Keratinocyte (primary cell): ENCODE results near the gene WDPCP. TPM values are rescaled to one million over a fixed set of nuclear protein-coding genes. Genes with fewer than 3 reads are reported as not detected.
A peak's percentile ranks its signal among the peaks of the same experiment; 100 is the strongest.

ENCODE experiments used
- DNase-seq: peaks from one replicate; pipeline ENCODE4 v3.0.0-alpha.2; 2011; ENCODE audit warnings: low read depth, missing footprints, low spot score
- FAIRE-seq: peaks from 2 replicates; lab custom pipeline; 2011; peaks lifted over from hg19 to GRCh38; lab: Jason Lieb, UNC
- H2AFZ ChIP-seq: 2 replicates; pipeline ENCODE4 v1.6.0; 2012; ENCODE audit warnings: low read length, control low read depth, inconsistent platforms; ENCODE audit not compliant: control insufficient read depth
- H3K27ac ChIP-seq: 2 replicates; pipeline ENCODE4 v1.5.1; 2011; ENCODE audit warnings: low read length; ENCODE audit not compliant: control insufficient read depth, insufficient read depth
- H3K27me3 ChIP-seq: 3 replicates; pipeline ENCODE4 v1.6.0; 2011; ENCODE audit warnings: low read length; ENCODE audit not compliant: control insufficient read depth, insufficient read depth; ENCODE audit errors: extremely low read depth
- H3K36me3 ChIP-seq, 2 experiments: 2 replicates in 1 of 2; 3 replicates in 1 of 2; pipeline ENCODE4 v1.5.1; 2011; ENCODE audit warnings: low read length in 2 of 2, mild to moderate bottlenecking in 1 of 2; ENCODE audit not compliant: control insufficient read depth in 2 of 2, insufficient read depth in 2 of 2; ENCODE audit errors: extremely low read depth in 1 of 2
- H3K4me1 ChIP-seq: 3 replicates; pipeline ENCODE4 v1.5.1; 2011; ENCODE audit warnings: low read length; ENCODE audit not compliant: control insufficient read depth, insufficient read depth; ENCODE audit errors: extremely low read depth
- H3K4me2 ChIP-seq: 3 replicates; pipeline ENCODE4 v1.6.0; 2011; ENCODE audit warnings: low read depth, low read length; ENCODE audit not compliant: control insufficient read depth, insufficient read depth; ENCODE audit errors: extremely low read depth
- H3K4me3 ChIP-seq, 3 experiments: fragments of 200-600 bp in 1 of 3; sonication (generic) in 1 of 3; 2 replicates in 2 of 3; 3 replicates in 1 of 3; pipeline ENCODE4 v1.5.1; 2011 to 2016; ENCODE audit warnings: low read length in 3 of 3, mild to moderate bottlenecking in 3 of 3, control low read depth in 2 of 3, inconsistent platforms in 1 of 3, low read depth in 1 of 3, mixed read lengths in 1 of 3, mixed run types in 1 of 3, moderate library complexity in 1 of 3; ENCODE audit not compliant: control insufficient read depth in 2 of 3, insufficient read depth in 2 of 3; ENCODE audit errors: extremely low read depth in 1 of 3
- H3K79me2 ChIP-seq: 2 replicates; pipeline ENCODE4 v1.6.0; 2012; ENCODE audit warnings: low read length; ENCODE audit not compliant: control insufficient read depth, insufficient read depth
- H3K9ac ChIP-seq: 3 replicates; pipeline ENCODE4 v1.6.0; 2011; ENCODE audit warnings: low read length; ENCODE audit not compliant: control insufficient read depth, insufficient read depth; ENCODE audit errors: extremely low read depth
- H3K9me1 ChIP-seq: 3 replicates; pipeline ENCODE4 v1.6.0; 2011; ENCODE audit warnings: low read length; ENCODE audit not compliant: control insufficient read depth, insufficient read depth; ENCODE audit errors: extremely low read depth
- H3K9me3 ChIP-seq: 2 replicates; pipeline ENCODE4 v1.5.1; 2012; ENCODE audit warnings: low read depth, low read length; ENCODE audit not compliant: control insufficient read depth
- H4K20me1 ChIP-seq: 3 replicates; pipeline ENCODE4 v1.6.0; 2011; ENCODE audit warnings: low read length; ENCODE audit not compliant: control insufficient read depth, insufficient read depth; ENCODE audit errors: extremely low read depth
- CTCF ChIP-seq, 3 experiments: IDR thresholded peaks in 1 of 3; conservative IDR thresholded peaks in 1 of 3; optimal IDR thresholded peaks in 1 of 3; 2 replicates in 2 of 3; 3 replicates in 1 of 3; pipeline versions ENCODE3 to v1.5.1; 2011; ENCODE audit warnings: low read length in 3 of 3, mild to moderate bottlenecking in 3 of 3, moderate library complexity in 2 of 3, control low read depth in 1 of 3, inconsistent platforms in 1 of 3; ENCODE audit not compliant: insufficient read depth in 2 of 3; ENCODE audit errors: extremely low read depth in 1 of 3
- EZH2 ChIP-seq: IDR thresholded peaks from one replicate; pipeline ENCODE4 v1.6.1; 2012; ENCODE audit warnings: inconsistent platforms, mild to moderate bottlenecking, low read length, moderate library complexity
- dilution Hi-C: fragments of 300-500 bp; cut with MboI; formaldehyde crosslinking; loops from one replicate; pipeline ENCODE4 v1.7.0; 2020; ENCODE audit warnings: low sequenced_read_pairs; ENCODE audit not compliant: extremely low pct_ligation_motif_present
- polyA plus RNA-seq, 5 experiments: library from polyadenylated mRNA; depleted of rRNA in 3 of 5; stranded (reverse) in 3 of 5; stranded (forward) in 1 of 5; unstranded in 1 of 5; fragments of >200 nt; gene quantifications; 1 replicate in 1 of 5; 2 replicates in 3 of 5; 3 replicates in 1 of 5; pipeline versions ENCODE4 v1.2.1 to v1.2.3, GENCODE V29; 2011 to 2012; ENCODE audit warnings: missing spikeins in 2 of 5, low read depth in 1 of 5, low replicate concordance in 1 of 5

WDPCP gene
- polyA plus RNA-seq, 1 donor (not counting 4 experiments of a cell fraction or from before 2014, with no cell fraction given) = 2.9 TPM

GRCh38 chr2:63425079-63425416 is 163.2 kb downstream of the WDPCP start:
- Histone ChIP-seq H3K4me3 (no peak overlapping the region), H3K36me3 (no peaks in the 10 kb centered on the region), H3K9me1 (no peaks in the 10 kb centered on the region), H3K9ac (no peak overlapping the region), H2AFZ (no peak overlapping the region), H3K27ac (no peak overlapping the region), H3K9me3 (no peaks in the 10 kb centered on the region), H3K79me2 (no peaks in the 10 kb centered on the region), H4K20me1 (no peaks in the 10 kb centered on the region), H3K4me2 (no peak overlapping the region), H3K27me3 (no peaks in the 10 kb centered on the region), H3K4me1 (no peaks in the 10 kb centered on the region)
- DNase-seq (no peak), FAIRE-seq (no peak)
- no peak for TF ChIP-seq EZH2
- no peak for TF ChIP-seq CTCF (optimal IDR thresholded peaks at IDR 0.05 in 1 of 3, IDR thresholded peaks at IDR 0.05 in 1 of 3, conservative IDR thresholded peaks at IDR 0.05 in 1 of 3; ENCODE audit: extremely low read depth in 1 of 3, insufficient read depth in 2 of 3, low read length in 3 of 3)
- dilution Hi-C loops = no loop called here

GRCh38 chr2:63424329-63425078 is 163.8 kb downstream of the WDPCP start:
- peak; percentile 87 for FAIRE-seq

More at GRCh38 chr2:63424329-63425078, 163.8 kb downstream of the WDPCP start:
- H3K79me2 ChIP-seq = no peaks in the 10 kb centered on the region
- no peak overlapping the region for H3K9ac ChIP-seq
- peak; percentile 7 for DNase-seq
- no peak overlapping the region for H3K4me2 ChIP-seq
- H3K36me3 ChIP-seq = no peaks in the 10 kb centered on the region
- no peak overlapping the region for H3K27ac ChIP-seq
- dilution Hi-C loops = no loop called here
- H3K4me3 ChIP-seq = no peak overlapping the region
- TF ChIP-seq EZH2 (no peak), CTCF (optimal IDR thresholded peaks at IDR 0.05 in 1 of 3, IDR thresholded peaks at IDR 0.05 in 1 of 3, conservative IDR thresholded peaks at IDR 0.05 in 1 of 3; ENCODE audit: extremely low read depth in 1 of 3, insufficient read depth in 2 of 3, low read length in 3 of 3) (peak; percentile 49 to 70 (median 56))
- no peaks in the 10 kb centered on the region for H4K20me1 ChIP-seq
- no peak overlapping the region for H2AFZ ChIP-seq
- no peaks in the 10 kb centered on the region for H3K27me3 ChIP-seq
- H3K4me1 ChIP-seq = no peaks in the 10 kb centered on the region
- H3K9me3 ChIP-seq = no peaks in the 10 kb centered on the region
- H3K9me1 ChIP-seq = no peaks in the 10 kb centered on the region
